GM06990 (cell line): ENCODE data around the gene FAM107B.

Source experiments
- DNase-seq: peaks from one replicate; pipeline ENCODE4 v3.0.0-alpha.2; 2011; ENCODE audit not compliant: insufficient read length; ENCODE audit errors: extremely low read depth
- H3K27me3 ChIP-seq: replicated peaks from 2 replicates; pipeline ENCODE4 v1.6.0; 2011; ENCODE audit warnings: low read length; ENCODE audit not compliant: control insufficient read depth, insufficient read depth
- H3K36me3 ChIP-seq: 2 replicates; pipeline ENCODE4 v1.5.1; 2011; ENCODE audit warnings: low read length; ENCODE audit not compliant: control insufficient read depth, insufficient read depth
- H3K4me3 ChIP-seq: replicated peaks from 2 replicates; pipeline ENCODE4 v1.5.1; 2011; ENCODE audit warnings: low read depth, mild to moderate bottlenecking, control low read depth, low read length
- CTCF ChIP-seq: IDR thresholded peaks from 2 replicates; pipeline ENCODE4 v1.5.1; 2011; ENCODE audit warnings: low read length, control low read depth, mild to moderate bottlenecking, inconsistent platforms; ENCODE audit not compliant: insufficient read depth, poor library complexity, severe bottlenecking

The FAM107B gene

GRCh38 chr10:14667280-14667679 lies 107.4 kb downstream of the FAM107B start:
- Histone ChIP-seq H3K36me3 (no peaks in the 10 kb centered on the region), H3K4me3 (no peak overlapping the region), H3K27me3 (no peaks in the 10 kb centered on the region)
- TF ChIP-seq CTCF = no peak
- DNase-seq = no peak

- DNase-seq = no peak
- Histone ChIP-seq H3K4me3 (no peak overlapping the region), H3K27me3 (no peaks in the 10 kb centered on the region), H3K36me3 (no peaks in the 10 kb centered on the region)
- TF ChIP-seq CTCF = no peak
Observed at GRCh38 chr10:14665865-14666857, 108.5 kb downstream of the FAM107B start.

GRCh38 chr10:14665304-14665703 lies 109.4 kb downstream of the FAM107B start:
- no peak for DNase-seq
- H3K27me3 ChIP-seq = no peaks in the 10 kb centered on the region
- no peak for TF ChIP-seq CTCF
- no peaks in the 10 kb centered on the region for H3K36me3 ChIP-seq
- H3K4me3 ChIP-seq = no peak overlapping the region

- Histone ChIP-seq H3K27me3 (no peaks in the 10 kb centered on the region), H3K4me3 (no peak overlapping the region), H3K36me3 (no peaks in the 10 kb centered on the region)
- DNase-seq = no peak
- no peak for TF ChIP-seq CTCF
Observed at GRCh38 chr10:14664345-14664744, 110.4 kb downstream of the FAM107B start.

- H3K4me3 ChIP-seq = no peak overlapping the region
- no peaks in the 10 kb centered on the region for H3K36me3 ChIP-seq
- DNase-seq = no peak
- H3K27me3 ChIP-seq = no peaks in the 10 kb centered on the region
- TF ChIP-seq CTCF = no peak
Observed at GRCh38 chr10:14661818-14662217, 112.9 kb downstream of the FAM107B start.

- no peaks in the 10 kb centered on the region for H3K27me3 ChIP-seq
- no peak overlapping the region for H3K4me3 ChIP-seq
- TF ChIP-seq CTCF = no peak
- H3K36me3 ChIP-seq = no peaks in the 10 kb centered on the region
- no peak for DNase-seq
Observed at GRCh38 chr10:14660831-14661230, 113.9 kb downstream of the FAM107B start.
